NT2/D1 (cell line): ENCODE results near the gene TRA2B.

Experiments used
- DNase-seq: peaks from one replicate; pipeline ENCODE4 v3.0.0-alpha.2; 2011; ENCODE audit warnings: low read depth, low spot score
- H3K27me3 ChIP-seq: 2 replicates; pipeline ENCODE4 v1.6.0; 2011; ENCODE audit warnings: mild to moderate bottlenecking; ENCODE audit not compliant: insufficient read length, insufficient read depth
- H3K36me3 ChIP-seq: 2 replicates; pipeline ENCODE4 v1.6.1; 2011; ENCODE audit warnings: mild to moderate bottlenecking, low read length, mixed read lengths; ENCODE audit not compliant: insufficient read depth, insufficient read length
- H3K4me1 ChIP-seq: 2 replicates; pipeline ENCODE4 v1.5.1; 2011; ENCODE audit not compliant: insufficient read depth, insufficient read length
- H3K4me3 ChIP-seq: 2 replicates; pipeline ENCODE4 v1.5.1; 2011; ENCODE audit warnings: low read depth; ENCODE audit not compliant: insufficient read length
- H3K9ac ChIP-seq: 2 replicates; pipeline ENCODE4 v1.6.0; 2011; ENCODE audit warnings: low read depth; ENCODE audit not compliant: insufficient read length
- H3K9me3 ChIP-seq: 2 replicates; pipeline ENCODE4 v1.5.1; 2011; ENCODE audit warnings: mild to moderate bottlenecking, low read length; ENCODE audit not compliant: insufficient read depth
- SUZ12 ChIP-seq: IDR thresholded peaks from 2 replicates; pipeline ENCODE4 v1.6.1; 2011; ENCODE audit not compliant: insufficient read length, insufficient read depth; ENCODE audit errors: extremely low read depth
- YY1 ChIP-seq: IDR thresholded peaks from 2 replicates; pipeline ENCODE4 v1.6.1; 2011; ENCODE audit not compliant: insufficient read length, insufficient read depth
- ZNF274 ChIP-seq: IDR thresholded peaks from 2 replicates; pipeline ENCODE4 v1.6.1; 2011; ENCODE audit warnings: mild to moderate bottlenecking, low read depth, low read length

The TRA2B gene

DNA sequence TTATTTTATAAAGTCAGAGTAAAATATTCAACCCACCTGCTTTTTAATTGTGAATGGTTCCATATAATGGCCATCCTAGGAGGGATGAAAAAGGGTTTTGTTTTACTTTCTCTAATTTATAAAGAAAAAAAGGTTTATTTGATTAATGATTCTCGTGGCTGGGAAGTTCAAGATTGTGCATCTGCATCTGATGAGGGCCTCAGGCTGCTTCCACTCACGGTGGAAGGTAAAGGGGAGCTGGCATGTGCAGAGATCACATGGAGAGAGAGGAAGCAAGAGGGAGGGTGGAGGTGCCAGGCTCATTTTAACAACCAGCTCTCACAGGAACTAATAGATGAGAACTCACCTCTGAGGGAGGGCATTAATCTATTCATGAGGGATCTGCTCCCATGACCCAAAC lies 27.7 kb upstream of the TRA2B start:
- Histone ChIP-seq H3K36me3 (no peaks in the 10 kb centered on the region), H3K4me3 (no peak overlapping the region), H3K9me3 (no peaks in the 10 kb centered on the region), H3K9ac (no peak overlapping the region), H3K4me1 (no peaks in the 10 kb centered on the region), H3K27me3 (no peaks in the 10 kb centered on the region)
- no peak for TF ChIP-seq YY1
- TF ChIP-seq ZNF274, result no peak
- no peak for TF ChIP-seq SUZ12
- no peak for DNase-seq

DNA sequence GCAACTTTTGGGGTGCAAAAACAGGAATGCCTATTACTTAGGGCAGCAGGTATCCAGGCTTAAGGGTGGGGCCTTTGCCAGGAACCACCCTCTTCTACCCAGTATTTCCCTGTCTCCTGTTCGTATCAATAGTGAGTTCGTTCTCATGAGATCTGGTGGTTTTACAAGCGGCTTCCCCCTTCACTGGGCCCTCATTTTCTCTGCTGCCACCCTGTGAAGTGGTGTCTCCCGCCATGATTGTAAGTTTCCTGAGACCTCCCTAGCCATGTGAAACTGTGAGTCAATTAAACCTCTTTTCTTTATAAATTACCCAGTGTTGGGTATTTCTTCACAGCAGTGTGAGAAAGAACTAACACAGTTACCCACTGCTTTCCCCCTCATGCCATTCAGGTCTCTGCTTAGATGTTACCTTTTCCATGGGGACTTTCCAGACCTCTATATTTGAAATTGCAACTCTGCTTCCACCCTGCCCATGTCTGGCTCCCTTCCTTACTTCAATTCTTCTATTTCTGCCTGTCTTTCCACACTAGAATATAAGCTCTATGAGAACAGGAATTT lies 23.9 kb upstream of the TRA2B start:
- H3K27me3 ChIP-seq, result no peaks in the 10 kb centered on the region
- no peak for TF ChIP-seq YY1
- no peak for TF ChIP-seq ZNF274
- TF ChIP-seq SUZ12, result no peak
- H3K4me1 ChIP-seq, result no peaks in the 10 kb centered on the region
- H3K9me3 ChIP-seq, result no peaks in the 10 kb centered on the region
- DNase-seq, result no peak
- H3K36me3 ChIP-seq, result no peaks in the 10 kb centered on the region
- H3K9ac ChIP-seq, result no peak overlapping the region
- H3K4me3 ChIP-seq, result no peak overlapping the region

DNA sequence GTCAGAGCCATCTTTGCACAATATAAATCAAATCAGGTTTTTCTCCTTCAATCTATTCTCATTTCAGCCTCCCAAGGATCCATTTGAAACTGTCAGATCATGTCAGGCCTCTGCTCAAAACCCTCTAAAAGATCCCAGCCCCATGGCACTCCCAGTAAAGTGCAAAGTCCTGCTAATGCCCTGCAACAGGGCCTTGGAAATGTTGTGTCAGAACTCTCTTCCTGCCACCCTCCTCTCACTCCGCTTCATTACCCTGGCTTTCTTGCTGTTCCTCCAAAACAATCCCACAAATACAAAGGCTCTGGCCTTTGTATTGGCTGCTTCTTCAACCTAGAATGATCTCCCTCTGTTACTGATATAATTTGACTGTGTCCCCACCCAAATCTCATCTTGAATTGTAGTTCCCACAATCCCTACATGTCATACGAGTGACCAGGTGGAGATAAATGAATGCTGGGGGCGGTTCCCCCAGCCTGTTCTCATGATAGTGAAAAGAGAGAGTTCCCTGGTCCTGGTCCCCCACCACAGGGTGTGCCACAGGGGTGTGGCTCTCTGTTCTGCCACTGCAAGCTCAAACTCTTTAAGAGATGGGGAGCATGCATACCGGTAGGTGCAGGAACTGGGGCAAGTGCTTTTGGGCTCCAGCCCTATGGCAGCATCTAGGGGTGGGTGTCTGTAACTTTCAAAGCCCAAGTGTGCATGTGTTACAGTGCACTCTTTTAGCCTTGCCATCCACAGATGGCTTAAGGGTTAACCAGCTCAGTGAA lies 22.9 kb upstream of the TRA2B start:
- Histone ChIP-seq H3K9ac (no peak overlapping the region), H3K4me1 (no peaks in the 10 kb centered on the region), H3K36me3 (no peaks in the 10 kb centered on the region), H3K9me3 (no peaks in the 10 kb centered on the region), H3K4me3 (no peak overlapping the region), H3K27me3 (no peaks in the 10 kb centered on the region)
- DNase-seq, result no peak
- TF ChIP-seq SUZ12, result no peak
- no peak for TF ChIP-seq ZNF274
- TF ChIP-seq YY1, result no peak

DNA sequence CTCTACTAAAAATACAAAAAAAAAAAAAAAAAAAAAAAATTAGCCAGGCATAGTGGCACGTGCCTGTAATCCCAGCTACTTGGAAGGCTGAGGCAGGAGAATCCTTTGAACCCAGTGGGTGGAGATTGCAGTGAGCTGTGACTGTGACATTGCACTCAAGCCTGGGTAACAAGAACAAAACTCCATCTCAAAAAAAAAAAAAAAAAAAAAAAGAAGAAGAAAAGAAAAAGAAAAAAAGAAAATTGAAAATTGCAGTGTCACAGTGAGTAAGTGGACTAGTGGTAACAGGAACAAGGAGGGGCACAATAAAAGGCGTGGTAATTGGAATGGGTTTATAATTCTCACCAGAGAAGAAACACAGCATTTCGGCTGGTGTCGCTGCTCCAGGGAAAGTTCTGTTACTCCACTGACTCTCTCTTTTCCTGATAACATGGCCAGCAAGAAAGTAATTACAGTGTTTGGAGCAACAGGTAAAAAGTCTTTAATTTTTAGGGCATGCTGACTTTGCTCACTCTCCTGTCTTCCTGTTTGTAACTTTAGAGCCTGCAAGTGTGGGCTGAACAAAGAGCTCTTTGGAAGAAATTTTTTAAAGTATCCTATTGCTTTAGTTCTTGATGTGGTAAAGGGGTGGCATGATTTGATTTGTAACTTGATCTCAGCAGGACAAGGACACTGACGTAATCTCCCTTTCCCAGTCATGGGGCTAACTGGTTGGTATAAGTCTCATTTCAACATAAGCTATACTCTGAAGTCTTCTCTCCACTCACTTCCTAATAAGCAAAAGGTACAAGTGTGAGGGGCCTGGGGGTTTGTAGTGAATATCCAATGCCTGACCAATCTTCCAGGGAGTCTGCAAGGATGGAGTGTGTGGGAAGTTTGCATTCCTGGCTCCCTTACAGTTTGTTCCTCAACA lies 22.1 kb upstream of the TRA2B start:
- no peaks in the 10 kb centered on the region for H3K9me3 ChIP-seq
- no peak for DNase-seq
- TF ChIP-seq ZNF274 (no peak), YY1 (no peak), SUZ12 (no peak)
- no peak overlapping the region for H3K9ac ChIP-seq
- H3K36me3 ChIP-seq, result no peaks in the 10 kb centered on the region
- H3K4me1 ChIP-seq, result no peaks in the 10 kb centered on the region
- H3K27me3 ChIP-seq, result no peaks in the 10 kb centered on the region
- H3K4me3 ChIP-seq, result no peak overlapping the region

DNA sequence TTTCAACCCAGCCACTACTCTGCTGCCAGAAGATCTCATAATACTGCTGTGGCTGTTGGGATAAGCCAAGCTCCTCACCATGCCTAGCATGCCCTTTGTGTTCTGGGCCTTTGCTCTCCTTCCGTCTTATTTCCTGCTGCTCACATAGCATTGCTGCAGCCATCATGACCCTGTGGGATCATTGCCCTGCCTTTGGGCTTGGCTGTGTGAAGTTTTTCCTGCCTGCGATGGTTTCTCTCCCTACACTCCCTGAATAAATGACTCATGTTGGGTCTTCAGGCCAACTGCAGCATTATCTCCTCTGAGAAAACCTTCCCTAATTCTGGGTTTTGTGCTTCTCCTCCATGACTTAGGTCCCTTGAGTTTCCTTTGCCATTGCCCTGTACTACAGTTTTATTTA lies 20.8 kb upstream of the TRA2B start:
- no peaks in the 10 kb centered on the region for H3K36me3 ChIP-seq
- H3K9me3 ChIP-seq, result no peaks in the 10 kb centered on the region
- DNase-seq, result no peak
- no peak overlapping the region for H3K4me3 ChIP-seq
- H3K27me3 ChIP-seq, result no peaks in the 10 kb centered on the region
- no peak for TF ChIP-seq ZNF274
- no peak for TF ChIP-seq SUZ12
- no peak for TF ChIP-seq YY1
- H3K9ac ChIP-seq, result no peak overlapping the region
- no peaks in the 10 kb centered on the region for H3K4me1 ChIP-seq

DNA sequence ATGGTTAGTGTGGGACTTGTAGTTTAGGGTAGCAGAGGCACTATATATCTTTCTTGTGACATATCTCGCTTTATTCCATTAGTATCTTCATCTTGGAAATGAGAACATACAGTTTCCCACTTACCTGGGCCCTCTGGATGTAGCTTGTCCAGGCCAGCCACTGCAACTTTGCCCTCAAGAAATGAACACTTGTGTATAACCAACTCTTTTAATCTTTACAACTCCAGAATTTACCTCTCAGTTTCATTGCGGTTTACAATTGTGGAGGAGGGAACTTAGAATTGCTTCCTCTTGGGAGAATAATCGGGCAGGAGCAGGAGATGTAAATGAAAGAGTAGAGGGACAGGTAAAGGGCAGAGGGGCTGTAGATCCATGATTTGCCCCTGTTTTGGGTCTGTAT lies 18.4 kb upstream of the TRA2B start:
- Histone ChIP-seq H3K4me1 (no peaks in the 10 kb centered on the region), H3K4me3 (no peak overlapping the region), H3K36me3 (no peaks in the 10 kb centered on the region), H3K9ac (no peak overlapping the region), H3K27me3 (no peaks in the 10 kb centered on the region), H3K9me3 (no peaks in the 10 kb centered on the region; the same call in 1 of the 2 replicates)
- DNase-seq, result no peak
- TF ChIP-seq YY1 (no peak), ZNF274 (no peak), SUZ12 (no peak)

DNA sequence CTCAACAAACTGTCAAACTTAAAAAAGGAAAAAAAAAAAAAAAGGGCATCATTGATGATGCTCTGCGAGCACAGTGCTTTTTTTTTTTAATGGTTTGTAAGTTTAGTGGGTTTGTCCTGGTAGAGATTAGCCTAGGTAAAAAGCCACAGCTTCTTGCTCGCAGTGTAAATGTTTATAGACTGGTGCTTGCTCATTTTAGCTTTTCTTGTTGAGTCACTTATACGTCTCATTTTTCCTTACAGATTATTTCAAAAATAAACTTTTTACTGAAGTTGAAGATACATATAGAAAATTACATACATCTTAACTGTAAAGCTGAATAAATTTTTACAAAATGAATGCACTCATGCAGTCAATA lies 16.5 kb upstream of the TRA2B start:
- H3K36me3 ChIP-seq, result no peaks in the 10 kb centered on the region
- no peaks in the 10 kb centered on the region for H3K4me1 ChIP-seq
- no peak overlapping the region for H3K9ac ChIP-seq
- DNase-seq, result no peak
- H3K27me3 ChIP-seq, result no peaks in the 10 kb centered on the region
- no peak overlapping the region for H3K4me3 ChIP-seq
- no peaks in the 10 kb centered on the region; the same call in 1 of the 2 replicates for H3K9me3 ChIP-seq
- no peak for TF ChIP-seq YY1
- TF ChIP-seq SUZ12, result no peak
- TF ChIP-seq ZNF274, result no peak
